GM21526 (cell line): ENCODE measurements around the gene KCTD13.
A peak's percentile ranks its signal among the peaks of the same experiment; 100 is the strongest.
"Not testable (repeated sequence)": the region's sequence is repeated elsewhere in the genome, so short reads cannot be mapped to it uniquely, and the experiment has no call there.

Experiments used
- ATAC-seq: cut with Tn5 transposase; IDR thresholded peaks from one replicate; pipeline ENCODE4 v1.9.1; 2021; ENCODE audit warnings: moderate library complexity; ENCODE audit not compliant: unreplicated experiment, low FRiP score

The KCTD13 gene

GRCh38 chr16:29947897-29948296, 21.9 kb upstream of the KCTD13 start:
- no peak for ATAC-seq

- ATAC-seq = no peak
Observed at GRCh38 chr16:29943846-29944799, 18.1 kb upstream of the KCTD13 start.

- no peak for ATAC-seq
Observed at GRCh38 chr16:29940656-29941055, 14.6 kb upstream of the KCTD13 start.

- not testable (repeated sequence) for ATAC-seq
Observed at GRCh38 chr16:29931750-29932149, 5.7 kb upstream of the KCTD13 start.

- ATAC-seq = no peak
Observed at GRCh38 chr16:29927070-29927905, 1.3 kb upstream of the KCTD13 start.

- peak; percentile 18 for ATAC-seq
Observed at GRCh38 chr16:29926711-29927052, 656 bp upstream of the KCTD13 start.

- peak; percentile 4 for ATAC-seq
Observed at GRCh38 chr16:29925105-29925756, 795 bp downstream of the KCTD13 start.

GRCh38 chr16:29922986-29923501, 3.0 kb downstream of the KCTD13 start:
- no peak for ATAC-seq

- no peak for ATAC-seq
Observed at GRCh38 chr16:29922326-29922725, 3.7 kb downstream of the KCTD13 start.

GRCh38 chr16:29921034-29921385, 5.0 kb downstream of the KCTD13 start:
- ATAC-seq = no peak

GRCh38 chr16:29920288-29921033, 5.6 kb downstream of the KCTD13 start:
- no peak for ATAC-seq

- ATAC-seq = no peak
Observed at GRCh38 chr16:29916979-29917378, 9.0 kb downstream of the KCTD13 start.

- no peak for ATAC-seq
Observed at GRCh38 chr16:29915590-29916247, 10.3 kb downstream of the KCTD13 start.

GRCh38 chr16:29913514-29913913, 12.5 kb downstream of the KCTD13 start:
- ATAC-seq = no peak

- ATAC-seq = no peak
Observed at GRCh38 chr16:29912087-29912486, 13.9 kb downstream of the KCTD13 start.

- ATAC-seq = no peak
Observed at GRCh38 chr16:29911676-29912010, 14.4 kb downstream of the KCTD13 start.

GRCh38 chr16:29910819-29911675, 15.0 kb downstream of the KCTD13 start:
- ATAC-seq = no peak

- ATAC-seq = not testable (repeated sequence)
Observed at GRCh38 chr16:29909851-29910250, 16.2 kb downstream of the KCTD13 start.

- ATAC-seq = no peak
Observed at GRCh38 chr16:29909391-29909790, 16.6 kb downstream of the KCTD13 start.
